GM18868 (cell line): Measurements from ENCODE around the gene GPR4.
"Not testable (repeated sequence)": the region's sequence is repeated elsewhere in the genome, so short reads cannot be mapped to it uniquely, and the experiment has no call there.

Experiments used
- ATAC-seq: cut with Tn5 transposase; IDR thresholded peaks from one replicate; pipeline ENCODE4 v1.9.1; 2021; ENCODE audit warnings: mild to moderate bottlenecking, moderate library complexity; ENCODE audit not compliant: unreplicated experiment

Gene GPR4

GRCh38 chr19:45601524-45602374 is at the start of gene GPR4:
GPR4 (minus strand) TSS chr19:45602212; CDS start chr19:45591866, 10,346 bp downstream.
- ATAC-seq, result no peak

GRCh38 chr19:45650722-45651121 is 48.7 kb upstream of the GPR4 start:
- ATAC-seq, result no peak

GRCh38 chr19:45646345-45646698 is 44.3 kb upstream of the GPR4 start:
- no peak for ATAC-seq

- ATAC-seq, result peak; percentile 30
Measured at GRCh38 chr19:45645631-45646344, 43.8 kb upstream of the GPR4 start.

DNA sequence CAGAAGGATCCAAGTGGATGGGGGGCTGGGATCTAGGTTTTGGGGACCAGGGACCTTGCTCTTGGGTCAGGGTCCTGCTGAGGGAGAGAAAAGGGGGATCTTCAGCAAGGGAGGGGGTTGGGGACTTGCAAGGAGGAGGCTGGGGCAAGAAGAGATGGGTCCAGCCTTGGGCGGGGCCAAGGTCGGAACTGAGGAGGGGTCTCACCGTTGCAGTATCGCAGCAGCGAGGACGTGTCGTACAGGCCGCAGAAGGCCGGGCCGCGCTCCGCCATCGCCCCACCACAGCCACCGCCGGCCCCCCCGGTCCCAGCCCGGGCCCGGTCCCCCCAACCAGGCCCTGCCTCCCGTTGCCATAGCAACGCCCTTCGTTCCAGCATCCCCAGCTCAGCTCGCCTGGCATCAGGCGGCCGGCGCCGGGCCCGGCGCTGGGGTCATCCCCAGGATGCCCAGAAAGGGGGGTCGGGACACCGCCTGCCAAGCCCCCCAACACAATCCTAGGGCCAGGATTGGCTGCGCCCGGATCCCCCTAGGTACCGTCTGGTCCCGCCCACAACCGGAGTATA is 43.1 kb upstream of the GPR4 start:
- no peak for ATAC-seq

- no peak for ATAC-seq
Measured at GRCh38 chr19:45643927-45644771, 42.1 kb upstream of the GPR4 start.

DNA sequence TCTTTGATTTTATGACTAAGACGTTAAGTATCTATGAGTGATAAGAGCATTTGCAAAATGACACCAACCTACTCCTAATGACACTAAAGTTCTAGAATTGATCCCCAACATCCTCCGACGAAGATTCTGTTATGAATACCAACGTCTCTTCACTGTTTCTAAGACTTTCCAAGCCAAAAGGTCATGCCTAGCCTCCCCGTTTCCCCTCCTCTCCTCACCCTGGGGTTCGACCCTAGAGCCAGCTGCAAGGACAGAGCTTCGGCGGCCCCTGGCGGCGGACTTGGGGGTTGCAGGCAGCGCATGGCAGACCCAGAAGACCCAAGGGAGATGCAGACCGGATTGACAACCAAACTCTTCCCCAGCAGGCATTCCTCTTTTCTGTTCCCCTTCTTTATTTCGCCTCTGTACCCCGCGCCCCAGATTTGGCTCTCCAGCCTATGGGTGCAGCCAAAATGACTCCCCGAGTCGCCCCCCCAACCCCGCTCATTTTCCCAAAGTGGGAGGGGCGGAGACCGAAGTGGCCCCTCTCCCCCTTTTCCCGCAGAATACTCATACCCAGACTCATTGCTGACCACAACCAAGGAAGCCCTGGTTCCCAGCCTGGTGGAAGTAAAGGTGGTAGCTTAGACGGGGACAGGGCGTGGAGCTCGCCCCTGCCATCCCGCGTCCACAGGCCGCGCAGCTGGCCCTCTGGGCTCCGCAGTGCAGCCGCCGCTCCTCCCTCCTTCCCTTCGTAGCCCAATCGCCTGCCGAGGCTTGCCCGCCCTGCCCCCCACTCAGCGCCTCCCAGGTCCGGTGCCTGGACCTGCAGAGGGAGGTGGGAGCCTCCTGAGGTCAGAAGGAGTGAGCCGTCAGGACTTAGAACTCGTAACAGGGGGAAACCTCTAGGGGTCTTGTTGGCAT is 41.3 kb upstream of the GPR4 start:
- ATAC-seq, result no peak

DNA sequence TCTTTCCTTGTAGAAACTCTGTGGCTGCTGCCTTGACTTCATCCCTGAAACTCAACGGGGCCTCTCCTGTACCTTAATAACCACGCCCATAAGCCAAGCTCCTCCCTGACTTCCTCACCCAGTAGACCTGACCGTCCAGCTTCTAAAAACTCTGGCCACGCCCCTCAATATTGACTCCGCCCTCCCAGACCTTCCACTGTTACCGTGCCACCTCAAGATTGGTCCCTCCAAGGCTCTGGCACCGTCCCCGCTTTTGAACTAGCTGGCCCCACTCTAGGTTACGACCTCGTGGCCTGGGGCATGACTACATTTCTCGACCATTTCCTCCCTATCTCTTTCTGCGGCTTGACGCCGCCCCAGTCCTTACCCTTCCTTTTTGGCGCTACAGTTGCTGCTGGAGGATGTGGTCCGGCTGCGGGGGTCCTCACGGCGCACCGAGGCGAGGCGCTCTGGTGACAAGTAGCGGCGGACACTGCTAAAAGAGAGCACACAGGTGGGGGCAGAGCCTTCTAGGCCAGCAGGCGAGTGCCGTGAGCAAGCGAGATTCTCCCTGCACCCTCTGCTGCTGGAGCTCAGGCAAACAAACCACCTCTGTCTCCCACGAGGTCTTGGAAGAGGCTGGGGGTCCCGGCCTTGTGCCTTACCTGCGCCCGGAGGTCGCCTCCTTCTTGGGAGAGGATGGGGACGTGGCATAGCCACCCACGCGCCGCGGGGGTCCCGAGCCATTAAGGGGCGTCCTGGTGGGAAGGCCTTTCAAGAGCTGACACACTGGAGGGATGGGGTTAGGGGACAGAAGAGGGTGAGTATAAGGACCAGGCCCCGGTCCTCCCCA is 39.5 kb upstream of the GPR4 start:
- peak; percentile 37 for ATAC-seq

GRCh38 chr19:45640849-45641273 is 38.8 kb upstream of the GPR4 start:
- ATAC-seq, result no peak

- ATAC-seq, result no peak
Measured at GRCh38 chr19:45638930-45639729, 37.1 kb upstream of the GPR4 start, which contains the start of gene EML2. EML2 (minus strand) TSS chr19:45639397; CDS start chr19:45639376, 21 bp downstream.

- ATAC-seq, result no peak
Measured at GRCh38 chr19:45637890-45638667, 36.1 kb upstream of the GPR4 start.

DNA sequence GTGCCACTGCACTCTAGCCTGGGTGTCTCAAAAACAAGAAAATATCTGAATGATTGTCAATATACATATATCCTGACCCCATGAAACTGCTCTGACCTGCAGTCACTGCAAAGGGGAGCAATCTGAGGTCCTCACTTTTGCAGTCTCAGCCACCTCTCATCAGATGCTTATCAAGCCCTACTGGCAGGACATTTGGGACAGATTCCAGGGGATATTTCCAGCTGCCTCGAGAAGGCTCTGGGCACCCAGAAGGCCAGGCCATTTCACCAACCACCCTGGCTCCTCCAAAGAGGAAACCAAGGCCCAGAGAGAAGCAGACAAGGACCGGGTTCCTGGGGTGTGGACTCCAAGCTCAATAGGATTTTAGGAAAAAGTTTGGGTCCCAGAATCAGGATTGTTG is 34.9 kb upstream of the GPR4 start:
- ATAC-seq, result no peak

DNA sequence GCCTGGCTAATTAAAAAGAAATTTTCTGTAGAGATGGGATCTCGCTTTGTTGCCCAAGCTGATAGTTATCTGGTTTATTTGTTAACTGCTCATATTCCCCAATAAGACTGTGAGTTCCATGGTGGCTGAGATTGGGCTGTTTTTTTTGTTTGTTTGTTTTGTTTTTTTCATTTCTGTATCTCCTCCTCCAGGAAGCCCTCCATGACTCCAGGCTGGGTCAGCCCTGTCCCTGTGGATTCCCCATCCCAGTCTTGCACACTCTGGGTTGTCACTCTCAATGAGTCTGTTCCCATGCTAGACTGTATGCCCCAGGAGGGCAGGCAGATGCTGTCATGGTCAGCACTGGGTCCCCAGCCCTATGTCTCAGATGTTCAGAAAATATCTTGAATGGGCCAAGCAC is 34.3 kb upstream of the GPR4 start:
- ATAC-seq, result no peak

- no peak for ATAC-seq
Measured at GRCh38 chr19:45632468-45633196, 30.6 kb upstream of the GPR4 start.

DNA sequence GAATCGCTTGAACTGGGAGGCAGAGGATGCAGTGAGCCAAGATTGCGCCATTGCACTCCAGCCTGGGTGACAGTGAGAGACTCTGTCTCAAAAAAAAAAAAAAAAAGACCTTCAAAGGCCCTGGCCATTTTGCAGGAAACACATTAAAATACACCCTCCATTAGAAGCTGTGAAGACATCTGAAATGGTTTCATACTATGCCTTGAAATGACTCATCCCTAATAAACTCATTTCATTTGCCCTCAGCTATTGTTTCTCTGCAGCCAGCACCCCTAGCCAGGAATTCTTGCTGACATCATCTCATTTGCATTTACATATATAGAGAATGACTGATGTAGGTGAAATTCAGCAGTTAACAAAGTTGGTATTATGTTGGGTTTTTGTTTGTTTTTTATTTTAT is 28.5 kb upstream of the GPR4 start:
- no peak for ATAC-seq

DNA sequence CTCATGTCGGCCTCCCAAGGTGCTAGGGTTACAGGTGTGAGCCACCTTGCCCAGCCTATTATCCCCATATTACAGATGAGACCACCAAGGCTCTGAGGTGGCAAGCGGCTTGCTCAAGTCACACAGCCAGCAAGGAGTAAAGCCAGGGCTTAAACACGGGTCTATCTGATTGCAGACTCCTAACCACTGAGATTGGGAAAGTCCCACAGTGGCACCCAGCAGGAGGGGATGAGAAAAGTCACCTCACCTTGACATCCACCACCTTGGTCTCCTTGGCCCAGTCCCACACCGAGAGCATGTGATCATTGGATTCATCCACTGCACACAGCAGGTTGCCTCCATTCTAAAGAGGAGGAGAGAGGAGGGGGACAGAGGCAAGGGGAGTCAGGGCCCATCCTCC is 27.7 kb upstream of the GPR4 start:
- ATAC-seq, result no peak

- ATAC-seq, result not testable (repeated sequence)
Measured at GRCh38 chr19:45628219-45628618, 26.2 kb upstream of the GPR4 start.
